ENCODE data around the gene ANGPTL4. TPM values are rescaled to one million over a fixed set of nuclear protein-coding genes. Genes with fewer than 3 reads are reported as not detected.

Gene ANGPTL4
- polyA plus RNA-seq, 1 experiment: 2.2 TPM

- Histone ChIP-seq H3K4me3 (ENCODE audit: low read depth, low read length) (no peak overlapping the region), H3K36me3 (ENCODE audit: control insufficient read depth, insufficient read depth, low read length) (peaks cover 8% of the 10 kb centered on the region), H3K27me3 (ENCODE audit: control insufficient read depth, insufficient read depth, low read length) (no peaks in the 10 kb centered on the region)
- ChIA-PET CTCF (interaction anchor here (0.7 to 1.5 kb wide), 5 partner anchors 18 to 322 kb away, joined by 3 to 4 read pairs (median 3); no protein-coding TSS in a partner anchor), POLR2A (no interaction called here)
- DNase-seq (ENCODE audit: low read depth): no peak
- TF ChIP-seq CTCF (IDR thresholded peaks at IDR 0.05; ENCODE audit: insufficient read depth, low read depth, low read length): no peak
Observed at GRCh38 chr19:8323781-8324185, 40.2 kb upstream of the ANGPTL4 start.

GRCh38 chr19:8324186-8325050, 39.5 kb upstream of the ANGPTL4 start:
- DNase-seq (ENCODE audit: low read depth): no peak
- 0 out of 2 replicates have a peak, but pooled peaks have one; percentile 3 for TF ChIP-seq CTCF (IDR thresholded peaks at IDR 0.05; ENCODE audit: insufficient read depth, low read depth, low read length)
- ChIA-PET CTCF (interaction anchor here (0.7 to 1.7 kb wide), 4 partner anchors 17 to 322 kb away, joined by 3 to 4 read pairs (median 4); no protein-coding TSS in a partner anchor), POLR2A (no interaction called here)
- no peaks in the 10 kb centered on the region for H3K27me3 ChIP-seq (ENCODE audit: control insufficient read depth, insufficient read depth, low read length)
- no peak overlapping the region for H3K4me3 ChIP-seq (ENCODE audit: low read depth, low read length)
- H3K36me3 ChIP-seq (ENCODE audit: control insufficient read depth, insufficient read depth, low read length): peaks cover 8% of the 10 kb centered on the region

- POLR2A ChIA-PET: no interaction called here
- CTCF ChIA-PET: interaction anchor here (1.7 kb wide), 1 partner anchor 22 kb away, joined by 3 read pairs; no protein-coding TSS in a partner anchor
- TF ChIP-seq CTCF (IDR thresholded peaks at IDR 0.05; ENCODE audit: insufficient read depth, low read depth, low read length): no peak
Observed at GRCh38 chr19:8325454-8325853, 38.5 kb upstream of the ANGPTL4 start.

GRCh38 chr19:8329996-8330395, 34.0 kb upstream of the ANGPTL4 start:
- Histone ChIP-seq H3K4me3 (ENCODE audit: low read depth, low read length) (no peak overlapping the region), H3K27me3 (ENCODE audit: control insufficient read depth, insufficient read depth, low read length) (peaks cover 21% of the 10 kb centered on the region), H3K36me3 (ENCODE audit: control insufficient read depth, insufficient read depth, low read length) (peaks cover under 1% of the 10 kb centered on the region; the same call in 1 of the 2 replicates)
- no peak for TF ChIP-seq CTCF (IDR thresholded peaks at IDR 0.05; ENCODE audit: insufficient read depth, low read depth, low read length)
- POLR2A ChIA-PET: no interaction called here
- no peak for DNase-seq (ENCODE audit: low read depth)
- CTCF ChIA-PET: no interaction called here

More at GRCh38 chr19:8325454-8325853, 38.5 kb upstream of the ANGPTL4 start:
- Histone ChIP-seq H3K36me3 (ENCODE audit: control insufficient read depth, insufficient read depth, low read length) (peaks cover 8% of the 10 kb centered on the region), H3K4me3 (ENCODE audit: low read depth, low read length) (no peak overlapping the region), H3K27me3 (ENCODE audit: control insufficient read depth, insufficient read depth, low read length) (0 out of 2 replicates have a peak, but pooled peaks cover 2% of the 10 kb centered on the region)
- DNase-seq (ENCODE audit: low read depth): no peak

GRCh38 chr19:8331263-8331845, 32.6 kb upstream of the ANGPTL4 start:
- Histone ChIP-seq H3K27me3 (ENCODE audit: control insufficient read depth, insufficient read depth, low read length) (peaks cover 25% of the 10 kb centered on the region), H3K4me3 (ENCODE audit: low read depth, low read length) (no peak overlapping the region), H3K36me3 (ENCODE audit: control insufficient read depth, insufficient read depth, low read length) (no peaks in the 10 kb centered on the region)
- ChIA-PET CTCF (interaction anchor here (1.2 kb wide), 1 partner anchor 72 kb away, joined by 3 read pairs; no protein-coding TSS in a partner anchor), POLR2A (no interaction called here)
- TF ChIP-seq CTCF (IDR thresholded peaks at IDR 0.05; ENCODE audit: insufficient read depth, low read depth, low read length): no peak
- no peak for DNase-seq (ENCODE audit: low read depth)
